ENCODE measurements around the gene NAA38. TPM values are rescaled to one million over a fixed set of nuclear protein-coding genes. Genes with fewer than 3 reads are reported as not detected.

The NAA38 gene
- total RNA-seq, 1 donor, result 29.7 TPM

GRCh38 chr17:7856011-7856810 lies 1.1 kb downstream of the NAA38 start:
- Histone ChIP-seq H3K4me2 (ENCODE audit: insufficient read depth, low read length) (peak overlapping the region; percentile 83), H3K4me3 (ENCODE audit: insufficient read depth, low read length) (peak overlapping the region; percentile 83), H4K20me1 (ENCODE audit: insufficient read depth, low read length) (peaks cover 16% of the 10 kb centered on the region), H3K4me1 (ENCODE audit: insufficient read depth, low read length) (peaks cover 29% of the 10 kb centered on the region), H3K27me3 (ENCODE audit: insufficient read depth, low read length) (no peaks in the 10 kb centered on the region), H3K27ac (ENCODE audit: low read depth, low read length) (peak overlapping the region; percentile 86), H2AFZ (ENCODE audit: low read length) (peak overlapping the region; percentile 75), H3K36me3 (ENCODE audit: insufficient read depth, low read length) (peaks cover 26% of the 10 kb centered on the region), H3K79me2 (ENCODE audit: insufficient read depth, low read length) (peaks cover 24% of the 10 kb centered on the region), H3K9me3 (ENCODE audit: low read depth, low read length) (no peaks in the 10 kb centered on the region)
- DNase-seq (ENCODE audit: insufficient read length, low spot score, missing footprints), result peak; percentile 92
- TF ChIP-seq CTCF (IDR thresholded peaks at IDR 0.05; ENCODE audit: extremely low read depth, low read depth, low read length), result no peak

- no peak for DNase-seq (ENCODE audit: insufficient read length, low spot score, missing footprints)
- Histone ChIP-seq H3K27ac (ENCODE audit: low read depth, low read length) (peak overlapping the region; percentile 86), H3K36me3 (ENCODE audit: insufficient read depth, low read length) (peaks cover 29% of the 10 kb centered on the region), H3K4me1 (ENCODE audit: insufficient read depth, low read length) (peaks cover 29% of the 10 kb centered on the region), H3K4me2 (ENCODE audit: insufficient read depth, low read length) (peak overlapping the region; percentile 83), H3K4me3 (ENCODE audit: insufficient read depth, low read length) (peak overlapping the region; percentile 83), H3K79me2 (ENCODE audit: insufficient read depth, low read length) (peaks cover 27% of the 10 kb centered on the region), H2AFZ (ENCODE audit: low read length) (no peak overlapping the region), H4K20me1 (ENCODE audit: insufficient read depth, low read length) (peaks cover 22% of the 10 kb centered on the region), H3K27me3 (ENCODE audit: insufficient read depth, low read length) (no peaks in the 10 kb centered on the region), H3K9me3 (ENCODE audit: low read depth, low read length) (no peaks in the 10 kb centered on the region)
- TF ChIP-seq CTCF (IDR thresholded peaks at IDR 0.05; ENCODE audit: extremely low read depth, low read depth, low read length), result no peak
Measured at GRCh38 chr17:7855660-7856010, 1.7 kb downstream of the NAA38 start.

GRCh38 chr17:7854851-7855659 lies 2.3 kb downstream of the NAA38 start, which contains the start of gene TMEM88:
TSS of gene TMEM88 (plus strand) at chr17:7855066. CDS start at chr17:7855075, 9 bp downstream.
- peaks cover 24% of the 10 kb centered on the region for H4K20me1 ChIP-seq (ENCODE audit: insufficient read depth, low read length)
- peak within 1 kb of the TSS; percentile 83 for H3K4me2 ChIP-seq (ENCODE audit: insufficient read depth, low read length)
- H3K9me3 ChIP-seq (ENCODE audit: low read depth, low read length), result no peaks in the 10 kb centered on the region
- no peak for DNase-seq (ENCODE audit: insufficient read length, low spot score, missing footprints)
- peaks cover 29% of the 10 kb centered on the region for H3K4me1 ChIP-seq (ENCODE audit: insufficient read depth, low read length)
- peak within 1 kb of the TSS; percentile 86 for H3K27ac ChIP-seq (ENCODE audit: low read depth, low read length)
- TF ChIP-seq CTCF (IDR thresholded peaks at IDR 0.05; ENCODE audit: extremely low read depth, low read depth, low read length), result no peak
- peak within 1 kb of the TSS; percentile 83 for H3K4me3 ChIP-seq (ENCODE audit: insufficient read depth, low read length)
- peaks cover 22% of the 10 kb centered on the region for H3K79me2 ChIP-seq (ENCODE audit: insufficient read depth, low read length)
- H2AFZ ChIP-seq (ENCODE audit: low read length), result no peak within 1 kb of the TSS
- H3K27me3 ChIP-seq (ENCODE audit: insufficient read depth, low read length), result no peaks in the 10 kb centered on the region
- peaks cover 34% of the 10 kb centered on the region for H3K36me3 ChIP-seq (ENCODE audit: insufficient read depth, low read length)
